Sciatic nerve (tissue), 2 donors: ENCODE data around the gene RHEB. TPM values are rescaled to one million over a fixed set of nuclear protein-coding genes. Genes with fewer than 3 reads are reported as not detected.
"Not testable (repeated sequence)": the region's sequence is repeated elsewhere in the genome, so short reads cannot be mapped to it uniquely, and the experiment has no call there.

Experiments
- ATAC-seq: fragments of 200-7000 bp; cut with Tn5 transposase; one replicate; pipeline ENCODE4 v1.9.1; 2020; ENCODE audit warnings: mild to moderate bottlenecking, moderate library complexity
- DNase-seq: peaks from one replicate; pipeline ENCODE4 v3.0.0-alpha.2; 2020; ENCODE audit warnings: low spot score
- intact Hi-C: fragments of 100-400 bp; cut with DNase I; formaldehyde crosslinking; loops from one replicate; pipeline ENCODE4 v1.14.2; 2022
- total RNA-seq: library from RNA; stranded (reverse); fragmentation: NEBNext Ultra II Directional; extraction: Animal tissue kit (Norgen Biotek cat#: 25700); gene quantifications from one replicate; pipeline ENCODE4 v1.2.1, GENCODE V29; 2021
- donor health status: DM: no; HTN: no; CAD: no.
- donor health status: DM: no; HTN: no; CAD: no.

Gene RHEB
- total RNA-seq, 1 donor from 2014 or later: 113 TPM

DNA sequence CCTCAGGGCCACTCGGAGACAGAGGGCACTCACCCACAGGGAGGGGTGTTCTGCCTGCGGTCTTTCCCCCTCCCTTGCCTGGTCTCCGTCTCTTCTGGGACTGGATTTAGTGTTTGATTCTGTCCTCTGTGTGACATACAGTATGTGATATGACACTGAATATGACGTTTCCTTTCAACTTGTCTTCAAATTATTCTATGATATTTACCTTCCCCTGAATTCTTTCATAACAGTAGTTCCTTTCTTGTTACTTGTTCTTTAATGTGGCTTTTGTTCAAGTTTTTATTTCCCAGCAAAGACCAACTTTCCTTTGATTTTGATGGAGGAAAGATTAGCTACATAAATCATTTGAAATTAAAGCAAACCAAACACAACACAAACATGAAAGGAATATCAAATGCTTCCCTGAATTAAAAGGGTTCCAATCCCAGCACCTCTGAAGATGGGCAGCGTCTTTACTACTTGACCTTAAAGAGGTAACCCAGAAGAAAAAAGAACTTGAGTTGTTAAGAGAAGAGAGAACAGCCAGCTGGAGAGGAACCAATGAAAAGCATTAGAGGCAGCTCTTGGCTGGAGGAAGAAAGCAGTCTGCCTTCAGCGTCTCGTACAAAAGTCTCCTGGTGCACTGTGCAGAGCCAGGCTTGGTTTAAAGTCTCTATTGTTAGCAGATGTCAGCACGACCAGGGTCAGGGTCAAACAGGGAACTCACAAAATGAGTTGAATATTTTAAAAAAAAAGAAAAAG is 18.3 kb upstream of the RHEB start:
- DNase-seq (no peak), ATAC-seq (peak; percentile 96)
- intact Hi-C loops: no loop called here

- DNase-seq, intact Hi-C loops, ATAC-seq: not testable (repeated sequence)
Observed at GRCh38 chr7:151536178-151536577, 16.5 kb upstream of the RHEB start.

- DNase-seq: no peak
- intact Hi-C loops: no loop called here
Observed at GRCh38 chr7:151529842-151530241, 10.1 kb upstream of the RHEB start.

DNA sequence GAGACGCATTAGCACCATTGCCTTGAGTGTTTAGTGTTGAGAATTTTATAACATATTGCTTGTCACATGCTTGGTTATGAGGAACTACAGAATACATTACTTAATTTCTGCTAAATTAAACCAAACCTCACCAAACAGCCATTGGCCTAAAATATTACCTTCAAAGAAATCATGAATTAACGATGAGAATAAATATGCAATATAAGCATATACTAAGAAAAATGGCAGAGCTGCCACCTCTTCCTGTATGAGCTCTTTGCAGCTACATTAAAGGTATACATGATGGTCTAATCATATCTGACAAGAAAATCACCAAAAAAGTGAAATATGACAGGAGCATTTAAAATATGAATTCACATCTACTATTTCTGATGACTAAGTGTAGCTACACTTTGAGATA is 5.2 kb upstream of the RHEB start:
- no peak for ATAC-seq
- intact Hi-C loops: no loop called here
- DNase-seq: no peak

More at GRCh38 chr7:151529842-151530241, 10.1 kb upstream of the RHEB start:
- ATAC-seq: no peak

GRCh38 chr7:151524331-151524730 is 4.6 kb upstream of the RHEB start:
- no peak for DNase-seq
- ATAC-seq: no peak
- intact Hi-C loops: no loop called here

GRCh38 chr7:151520419-151521261 is 945 bp upstream of the RHEB start:
- ATAC-seq (peak; percentile 3), DNase-seq (peak; percentile 80)
- intact Hi-C loops: no loop called here

DNA sequence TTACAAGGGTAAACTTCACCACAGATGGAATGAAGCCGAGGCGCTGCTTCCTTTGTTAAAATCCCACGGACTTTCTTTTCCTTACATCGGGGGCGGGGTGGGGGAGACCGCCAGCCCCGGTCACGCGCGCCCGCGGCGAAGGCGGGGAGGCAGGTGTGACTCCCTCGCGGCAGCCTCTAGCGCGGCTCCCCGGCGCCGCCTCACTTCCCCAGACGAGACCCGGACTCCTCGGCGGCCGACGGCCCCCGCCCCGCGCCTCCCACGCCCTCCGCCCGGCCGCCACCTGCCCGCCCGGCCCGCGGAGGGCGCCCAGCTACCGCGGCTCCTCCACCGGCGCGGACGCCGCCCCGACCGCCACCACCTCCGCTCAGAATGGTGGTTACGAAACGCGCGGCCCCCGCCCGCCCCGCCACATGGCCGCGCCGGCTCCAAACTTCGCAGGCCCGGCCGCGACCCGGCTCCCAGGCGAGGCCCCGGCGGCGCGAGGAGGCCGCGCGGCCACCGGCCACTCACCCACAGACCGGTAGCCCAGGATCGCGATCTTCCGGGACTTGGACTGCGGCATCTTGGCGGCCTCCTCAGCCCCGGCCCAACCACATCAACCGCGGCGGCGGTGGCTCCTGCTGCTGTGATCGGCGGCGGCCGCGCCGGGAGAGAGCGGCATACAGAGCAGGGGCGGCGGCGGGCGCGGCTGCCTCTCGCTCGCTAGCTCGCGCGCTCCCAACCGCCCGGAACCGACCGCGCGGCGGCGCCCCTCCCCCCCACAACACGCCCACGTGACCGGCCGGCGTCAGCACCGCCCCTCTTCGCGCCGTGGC is 539 bp downstream of the RHEB start:
- intact Hi-C loops: not testable (repeated sequence)
- ATAC-seq: peak; percentile 87
- peak; percentile 73 for DNase-seq

- intact Hi-C loops: no loop called here
- DNase-seq (peak; percentile 71), ATAC-seq (peak; percentile 6)
Observed at GRCh38 chr7:151518105-151518946, 1.4 kb downstream of the RHEB start.

GRCh38 chr7:151517601-151518104 is 2.0 kb downstream of the RHEB start:
- no peak for DNase-seq
- intact Hi-C loops: no loop called here
- no peak for ATAC-seq

DNA sequence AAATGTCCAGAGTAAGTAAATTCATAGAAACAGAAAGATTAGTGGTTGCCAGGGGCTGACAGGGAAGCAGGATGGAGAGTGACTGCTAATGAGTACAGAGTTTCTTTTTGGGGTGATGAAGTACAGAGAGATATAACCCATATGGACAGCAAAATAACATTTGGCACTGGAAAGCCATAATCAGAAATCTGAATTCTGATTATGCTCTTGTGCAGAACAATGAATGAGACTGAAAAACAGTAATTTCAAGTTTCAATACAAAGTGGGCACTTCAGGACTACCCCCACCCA is 4.5 kb downstream of the RHEB start:
- intact Hi-C loops: no loop called here
- ATAC-seq: no peak

GRCh38 chr7:151514461-151515275 is 5.0 kb downstream of the RHEB start:
- DNase-seq (no peak), ATAC-seq (no peak)
- intact Hi-C loops: no loop called here

More for the DNA sequence above, 4.5 kb downstream of the RHEB start:
- no peak for DNase-seq

DNA sequence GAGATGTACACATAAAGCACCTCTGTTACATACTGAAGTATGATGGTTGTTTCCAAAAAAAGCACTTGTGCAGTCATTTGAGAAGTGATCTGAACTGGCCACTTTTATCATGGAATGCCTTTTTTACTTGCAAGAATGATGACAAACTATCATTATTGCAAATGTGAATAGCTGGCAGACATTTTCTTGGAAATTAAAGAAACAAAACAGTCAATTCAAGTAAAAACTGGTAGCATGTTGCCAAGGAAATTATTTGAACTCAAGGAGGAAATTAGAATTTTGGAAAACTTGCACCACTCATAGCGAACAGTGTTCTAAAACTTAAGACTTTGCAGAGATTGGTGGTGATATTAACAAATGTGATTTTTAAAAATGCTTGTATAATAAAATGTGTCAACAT is 6.6 kb downstream of the RHEB start:
- ATAC-seq (no peak), DNase-seq (no peak)
- intact Hi-C loops: no loop called here

DNA sequence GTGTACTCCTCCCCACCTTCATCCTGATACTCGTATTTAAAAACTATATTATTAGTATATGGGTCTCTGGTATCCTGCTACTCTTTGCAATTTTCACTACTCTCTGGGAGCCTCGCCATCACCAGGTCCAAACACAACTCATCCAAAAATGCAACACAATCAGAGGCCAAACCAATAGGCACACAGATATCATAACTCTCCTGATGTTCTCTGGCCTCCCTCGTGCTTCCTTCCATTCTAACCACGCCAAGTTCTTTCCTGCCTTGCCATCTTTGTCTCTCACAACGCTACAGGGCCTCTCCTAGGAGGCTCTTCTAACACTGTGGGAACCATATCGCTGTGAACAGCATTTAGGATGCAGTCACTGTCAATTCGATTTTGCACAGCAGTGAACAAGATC is 7.3 kb downstream of the RHEB start:
- ATAC-seq: peak; percentile 65
- intact Hi-C loops: no loop called here
- no peak for DNase-seq

DNA sequence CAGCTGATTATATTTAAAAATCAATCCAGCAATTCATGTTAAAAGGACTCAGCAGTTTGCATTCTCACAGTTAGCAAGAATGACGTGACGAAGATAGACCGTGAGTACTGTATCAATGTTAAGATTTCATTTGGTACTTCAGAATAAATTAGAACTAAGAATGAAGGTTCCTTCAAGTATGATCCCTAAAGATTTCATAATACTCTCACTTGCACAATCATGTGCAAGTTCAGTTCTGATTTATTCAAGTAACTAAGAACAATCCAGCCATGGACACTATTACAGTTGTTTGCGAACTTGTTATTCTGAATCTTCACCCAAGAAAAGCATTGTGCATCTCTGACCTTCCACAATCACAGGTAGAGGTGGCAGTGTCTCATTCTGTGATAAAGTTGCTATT is 7.7 kb downstream of the RHEB start:
- intact Hi-C loops: no loop called here
- ATAC-seq (peak; percentile 29), DNase-seq (no peak)

DNA sequence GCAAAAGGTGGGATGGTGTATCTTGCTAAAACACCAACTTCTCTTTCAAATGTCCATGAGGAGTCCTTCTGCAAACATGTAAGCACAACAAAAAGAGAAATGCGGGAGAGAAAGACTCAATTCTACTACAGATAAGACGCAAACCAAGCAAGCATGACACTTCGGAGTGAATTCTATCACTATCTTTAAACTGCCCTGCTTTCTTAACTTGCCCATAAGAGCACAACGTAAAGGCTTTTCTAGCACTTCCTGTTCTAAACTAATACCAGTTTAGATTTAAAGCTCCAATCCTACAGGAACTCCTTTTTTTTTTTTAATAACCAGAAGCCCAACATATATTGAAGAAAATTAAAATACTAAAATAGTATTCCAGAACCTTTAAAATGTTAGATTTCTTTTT is 8.4 kb downstream of the RHEB start:
- DNase-seq: no peak
- ATAC-seq: no peak
- intact Hi-C loops: no loop called here

- ATAC-seq (no peak), DNase-seq (no peak)
- intact Hi-C loops: no loop called here
Observed at GRCh38 chr7:151509670-151510333, 9.9 kb downstream of the RHEB start.

- no peak for ATAC-seq
- intact Hi-C loops: no loop called here
- no peak for DNase-seq
Observed at GRCh38 chr7:151508991-151509390, 10.7 kb downstream of the RHEB start.
